LHCN-M2 (cell line): Measurements from ENCODE around the gene ACTN2. TPM values are rescaled to one million over a fixed set of nuclear protein-coding genes. Genes with fewer than 3 reads are reported as not detected.

Experiments
- DNase-seq: peaks from one replicate; pipeline ENCODE4 v3.0.0-alpha.2; 2012; ENCODE audit warnings: low read depth
- total RNA-seq: library from RNA; depleted of rRNA; stranded (reverse); fragments of >200 nt; gene quantifications from 2 replicates; pipeline ENCODE4 v1.2.3, GENCODE V29; 2014

The ACTN2 gene
- total RNA-seq, 1 experiment from 2014 or later = 0.06 TPM

GRCh38 chr1:236741753-236742152 lies 55.5 kb downstream of the ACTN2 start:
- no peak for DNase-seq

DNA sequence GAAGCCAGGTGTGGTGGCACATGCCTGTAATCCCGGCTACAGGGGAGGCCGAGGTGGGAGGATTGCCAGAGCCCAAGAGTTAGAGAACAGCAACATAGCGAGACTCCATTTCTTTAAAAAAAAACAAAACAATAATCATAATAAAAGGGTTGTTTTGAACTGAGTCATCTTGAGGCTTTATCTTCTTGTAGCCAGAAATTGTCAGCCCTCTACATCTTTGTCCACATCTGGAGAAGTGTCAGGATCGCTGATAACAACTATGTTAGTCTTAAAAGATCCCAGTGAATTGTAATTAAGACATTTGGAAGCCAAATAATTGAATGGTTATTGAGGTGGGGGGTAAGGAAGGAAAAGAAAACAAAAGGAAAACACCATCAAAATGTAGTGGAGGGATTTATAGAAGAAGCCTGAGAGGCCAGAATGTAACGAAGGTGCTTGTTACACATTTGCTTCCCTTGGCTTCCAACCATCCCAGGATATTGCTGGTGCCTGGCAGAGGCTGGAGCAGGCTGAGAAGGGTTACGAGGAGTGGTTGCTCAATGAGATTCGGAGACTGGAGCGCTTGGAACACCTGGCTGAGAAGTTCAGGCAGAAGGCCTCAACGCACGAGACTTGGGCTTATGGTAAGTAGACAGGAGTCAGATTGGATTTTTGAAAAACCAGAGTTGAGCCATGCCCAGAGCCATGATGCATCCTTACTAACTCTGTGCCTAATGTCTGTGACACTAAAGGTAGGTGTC lies 56.3 kb downstream of the ACTN2 start:
- DNase-seq = no peak

- no peak for DNase-seq
Observed at GRCh38 chr1:236744533-236744932, 58.2 kb downstream of the ACTN2 start.

DNA sequence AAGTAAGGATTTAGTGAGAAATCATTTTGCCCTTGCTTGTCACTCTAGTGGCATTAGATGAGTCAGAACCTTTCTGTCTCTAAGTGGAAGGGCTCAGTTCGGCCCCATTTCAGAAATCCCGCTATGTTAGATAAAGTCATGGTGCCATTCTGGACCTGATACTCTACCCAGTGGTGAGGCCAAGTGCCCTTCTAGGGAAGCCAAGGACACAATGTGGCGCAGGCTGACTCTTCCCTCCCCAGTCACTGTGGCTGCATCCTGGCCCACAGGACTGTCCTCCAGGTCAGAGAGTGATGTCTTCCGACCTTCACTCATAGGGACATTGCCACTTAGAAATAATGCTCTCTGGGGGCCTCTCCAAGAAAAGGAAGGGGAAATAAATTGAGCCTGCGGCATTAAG lies 60.5 kb downstream of the ACTN2 start:
- DNase-seq = no peak

- DNase-seq = no peak
Observed at GRCh38 chr1:236747311-236747985, 61.1 kb downstream of the ACTN2 start.

DNA sequence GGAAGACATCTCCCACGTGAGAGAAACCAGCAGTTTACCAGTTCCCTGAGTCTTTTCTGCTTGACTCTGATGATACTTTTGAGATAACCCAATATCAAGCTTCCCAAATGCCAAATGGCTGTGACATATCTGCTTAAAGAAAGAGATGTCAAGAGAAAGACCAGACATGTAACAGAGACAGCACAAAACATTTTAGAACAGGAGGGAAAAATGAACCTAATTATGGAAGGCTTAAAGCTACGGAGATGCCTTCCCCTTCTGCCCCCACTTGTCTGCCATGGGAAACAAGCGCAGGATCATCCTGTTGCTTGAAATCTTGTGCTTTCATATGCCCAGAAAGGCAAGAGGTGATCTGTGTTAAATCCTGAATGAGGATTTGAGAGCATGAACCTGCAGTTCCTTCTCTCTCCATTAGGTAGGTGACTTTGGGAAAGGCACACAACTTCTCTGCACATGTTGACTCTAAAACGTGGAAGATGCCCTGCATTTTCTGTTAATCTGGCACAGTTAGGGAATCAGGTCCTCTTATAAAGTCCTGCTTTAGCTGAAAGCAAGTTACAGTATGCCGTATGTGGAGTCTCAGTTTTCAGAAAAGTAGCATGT lies 62.1 kb downstream of the ACTN2 start:
- DNase-seq = no peak

DNA sequence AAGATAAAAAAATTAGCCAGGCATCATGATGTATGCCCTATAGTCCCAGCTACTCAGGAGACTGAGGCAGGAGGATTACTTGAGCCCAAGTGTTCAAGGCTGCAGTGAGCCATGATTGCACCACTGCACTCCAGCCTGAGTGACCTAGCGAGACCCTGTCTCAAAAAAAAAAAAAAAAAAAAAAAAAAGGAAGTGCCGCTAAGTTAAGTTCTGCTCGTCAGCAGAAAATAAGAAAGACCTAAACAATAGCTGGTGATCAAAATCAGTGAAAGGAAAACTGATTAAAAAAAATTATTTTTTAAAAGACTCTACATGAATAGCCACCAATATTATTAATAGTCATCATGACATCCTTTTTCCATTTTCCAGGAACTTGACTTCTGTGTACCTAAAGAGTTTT lies 64.6 kb downstream of the ACTN2 start:
- no peak for DNase-seq

DNA sequence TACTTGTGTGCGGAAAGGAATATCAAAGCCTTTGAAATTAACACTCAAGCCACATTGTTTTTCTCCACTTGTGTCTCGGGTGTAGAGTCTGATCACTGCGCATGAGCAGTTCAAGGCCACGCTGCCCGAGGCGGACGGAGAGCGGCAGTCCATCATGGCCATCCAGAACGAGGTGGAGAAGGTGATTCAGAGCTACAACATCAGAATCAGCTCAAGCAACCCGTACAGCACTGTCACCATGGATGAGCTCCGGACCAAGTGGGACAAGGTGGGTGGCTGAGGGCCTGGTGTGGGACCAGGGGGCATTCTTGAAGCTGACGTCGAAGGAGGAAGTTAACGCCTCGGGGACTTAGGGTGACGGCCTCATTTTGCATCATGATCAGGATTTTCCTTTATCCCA lies 65.1 kb downstream of the ACTN2 start:
- no peak for DNase-seq

- no peak for DNase-seq
Observed at GRCh38 chr1:236751935-236752334, 65.6 kb downstream of the ACTN2 start.

DNA sequence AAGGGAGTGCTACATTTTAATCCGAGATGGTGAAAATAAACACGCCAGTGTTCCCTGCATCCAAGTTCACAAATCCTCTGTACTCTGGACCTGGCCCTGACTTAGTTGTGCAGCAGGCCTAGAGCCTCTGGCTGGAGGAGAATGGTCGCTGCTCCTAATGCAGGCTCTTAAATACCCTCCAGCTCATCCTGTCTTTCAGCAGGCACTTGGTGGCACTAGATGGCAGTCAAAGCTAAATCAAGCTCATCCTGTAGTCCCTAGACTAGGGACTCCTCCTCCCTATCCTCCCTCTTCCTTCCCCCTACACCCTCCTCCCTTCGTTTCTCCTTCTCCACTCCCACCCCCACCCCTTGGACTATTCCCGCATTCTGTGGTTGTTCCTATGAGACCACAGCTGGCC lies 67.2 kb downstream of the ACTN2 start:
- DNase-seq = peak; percentile 4

- no peak for DNase-seq
Observed at GRCh38 chr1:236753964-236754363, 67.7 kb downstream of the ACTN2 start.

DNA sequence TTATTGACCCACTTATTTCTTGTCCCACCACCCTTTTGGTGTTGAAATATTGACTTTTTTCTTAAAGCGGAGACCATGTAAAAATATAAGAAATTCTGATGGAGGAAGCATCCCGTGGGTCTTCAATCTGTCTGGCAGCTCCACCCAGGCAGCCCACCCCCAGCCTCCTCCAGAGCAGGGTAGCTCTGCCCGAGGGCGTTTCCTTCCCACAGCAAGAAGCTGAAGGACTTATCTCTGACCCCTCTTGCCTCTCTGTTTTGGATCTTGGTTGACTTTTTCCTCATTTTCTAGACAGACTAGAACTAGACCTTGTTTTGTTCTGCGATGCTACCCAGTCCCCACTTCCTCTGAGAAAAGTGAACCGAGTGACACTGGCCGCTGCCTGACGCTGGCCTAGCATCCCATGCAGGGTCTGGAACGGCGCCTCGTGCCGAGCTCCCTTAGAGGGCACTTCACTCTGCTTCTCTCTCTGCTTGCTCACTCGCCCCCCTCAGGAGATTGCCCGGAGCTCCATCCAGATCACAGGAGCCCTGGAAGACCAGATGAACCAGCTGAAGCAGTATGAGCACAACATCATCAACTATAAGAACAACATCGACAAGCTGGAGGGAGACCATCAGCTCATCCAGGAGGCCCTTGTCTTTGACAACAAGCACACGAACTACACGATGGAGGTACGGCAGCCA lies 68.4 kb downstream of the ACTN2 start:
- no peak for DNase-seq

GRCh38 chr1:236757640-236758039 lies 71.3 kb downstream of the ACTN2 start:
- DNase-seq = no peak

DNA sequence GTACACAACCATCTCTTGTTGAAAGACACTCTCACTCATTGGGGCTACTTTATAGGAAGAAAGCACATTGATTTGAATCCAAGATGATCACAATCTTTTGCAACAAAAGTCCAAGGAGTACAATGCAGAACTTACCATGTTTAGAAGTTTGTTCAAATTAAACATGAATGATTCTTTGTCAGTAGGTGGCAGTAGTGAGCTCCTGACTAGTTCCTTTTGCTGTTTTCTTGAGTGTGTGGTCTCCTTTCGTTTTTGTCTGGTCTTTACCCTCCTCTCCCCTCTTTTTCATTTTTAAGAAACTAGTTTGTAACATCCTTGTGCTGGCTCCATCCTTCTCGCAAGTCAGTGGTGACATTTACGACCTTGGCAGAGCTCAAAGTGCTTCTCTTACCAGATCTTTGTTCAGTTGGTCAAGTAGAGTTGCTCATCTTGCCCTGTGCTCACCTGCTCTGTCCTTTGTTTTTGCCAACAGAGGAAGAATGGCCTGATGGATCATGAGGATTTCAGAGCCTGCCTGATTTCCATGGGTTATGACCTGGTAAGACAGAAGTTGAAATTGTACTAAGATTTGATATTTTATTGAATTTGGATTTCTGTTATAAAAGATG lies 73.1 kb downstream of the ACTN2 start:
- peak; percentile 33 for DNase-seq

GRCh38 chr1:236760480-236760879 lies 74.2 kb downstream of the ACTN2 start:
- no peak for DNase-seq

GRCh38 chr1:236760986-236761385 lies 74.7 kb downstream of the ACTN2 start:
- DNase-seq = no peak

- DNase-seq = no peak
Observed at GRCh38 chr1:236761397-236762132, 75.3 kb downstream of the ACTN2 start.

DNA sequence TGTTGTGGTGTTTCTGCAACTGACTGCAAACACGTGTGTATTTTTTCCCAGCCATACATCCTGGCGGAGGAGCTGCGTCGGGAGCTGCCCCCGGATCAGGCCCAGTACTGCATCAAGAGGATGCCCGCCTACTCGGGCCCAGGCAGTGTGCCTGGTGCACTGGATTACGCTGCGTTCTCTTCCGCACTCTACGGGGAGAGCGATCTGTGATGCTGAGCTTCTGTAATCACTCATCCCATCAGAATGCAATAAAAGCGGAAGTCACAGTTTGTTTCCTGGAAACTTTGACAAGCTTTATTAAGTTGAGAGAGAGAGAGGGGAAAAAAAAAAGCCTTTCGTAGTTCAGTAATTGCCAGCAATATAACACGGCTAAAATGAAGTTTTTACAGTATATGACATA lies 76.1 kb downstream of the ACTN2 start:
- no peak for DNase-seq

- DNase-seq = no peak
Observed at GRCh38 chr1:236765831-236766230, 79.5 kb downstream of the ACTN2 start.

DNA sequence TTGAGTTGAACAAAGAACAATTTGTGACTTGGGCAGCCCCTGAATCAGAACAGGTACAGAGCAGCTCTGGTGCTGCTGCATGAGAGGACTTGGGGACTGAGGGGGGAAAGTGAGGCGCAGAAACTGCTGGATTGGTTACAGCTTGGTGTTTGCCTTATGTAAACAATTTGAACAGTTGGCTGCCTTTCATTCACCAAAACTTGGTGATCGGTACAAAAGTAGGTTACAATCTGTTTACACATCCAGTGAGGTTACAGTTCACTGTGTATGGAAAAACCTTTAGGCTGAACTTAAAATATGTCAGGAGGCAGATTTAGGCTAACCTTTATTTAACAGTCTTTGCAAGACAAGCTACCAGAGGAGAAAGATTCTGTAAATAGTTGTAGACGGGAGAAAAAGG lies 80.2 kb downstream of the ACTN2 start:
- no peak for DNase-seq

DNA sequence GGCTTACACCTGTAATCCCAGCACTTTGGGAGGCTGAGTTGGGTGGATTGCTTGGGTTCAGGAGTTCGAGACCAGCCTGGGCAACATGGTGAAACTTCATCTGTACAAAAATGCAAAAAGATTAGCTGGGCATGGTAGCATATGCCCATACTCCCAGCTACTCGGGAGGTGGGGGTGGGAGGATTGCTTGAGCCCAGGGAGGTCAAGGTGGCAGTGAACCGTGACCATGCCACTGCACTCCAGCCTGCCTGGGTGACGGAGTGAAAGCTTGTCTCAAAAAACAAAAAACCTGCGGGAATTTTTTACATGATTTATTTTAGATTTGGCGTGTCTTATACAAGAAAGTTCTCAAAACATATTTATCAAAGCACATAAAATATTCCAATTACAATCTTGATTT lies 81.0 kb downstream of the ACTN2 start:
- DNase-seq = no peak
